SK-N-DZ (cell line): ENCODE results near the gene ZNF222.

Experiments used
- DNase-seq: peaks from one replicate; pipeline ENCODE4 v3.0.0-alpha.2; 2015; ENCODE audit warnings: low spot score
- small RNA-seq, 2 experiments: library from RNA; depleted of rRNA; stranded (forward); fragments of <200 nt; gene quantifications; one replicate each; pipeline ENCODE3, GENCODE V24; 2014

The ZNF222 gene

GRCh38 chr19:44051650-44052402 lies 26.6 kb downstream of the ZNF222 start, which contains the start of gene ZNF223:
Gene ZNF223 (plus strand): TSS chr19:44052036. CDS start chr19:44055177, 3,141 bp downstream.
- DNase-seq = peak; percentile 92

- DNase-seq = no peak
Measured at GRCh38 chr19:44055870-44056269, 30.7 kb downstream of the ZNF222 start.

GRCh38 chr19:44059229-44059628 lies 34.0 kb downstream of the ZNF222 start:
- no peak for DNase-seq

- no peak for DNase-seq
Measured at GRCh38 chr19:44061038-44061437, 35.9 kb downstream of the ZNF222 start.

- no peak for DNase-seq
Measured at GRCh38 chr19:44066305-44066704, 41.1 kb downstream of the ZNF222 start.

- DNase-seq = no peak
Measured at GRCh38 chr19:44069415-44069814, 44.2 kb downstream of the ZNF222 start.

GRCh38 chr19:44071824-44072542 lies 46.8 kb downstream of the ZNF222 start, which contains the start of gene ZNF284:
Gene ZNF284 (plus strand): TSS chr19:44072159. CDS start chr19:44076390, 4,231 bp downstream.
- DNase-seq = peak; percentile 94

- peak; percentile 5 for DNase-seq
Measured at GRCh38 chr19:44072543-44073401, 47.6 kb downstream of the ZNF222 start.

GRCh38 chr19:44076325-44076724 lies 51.1 kb downstream of the ZNF222 start:
- DNase-seq = no peak

Small RNA genes within 50 kb of the gene (small RNA-seq; reads per million reads assigned to genes)
- gene AC006213.5 = 0 reads per million in 2 experiments
